Activated T-cell treated with anti-CD3 and anti-CD28 coated beads for 24 hours (primary cell): ENCODE measurements around the gene TXLNB.

Source experiments
- DNase-seq: peaks from one replicate; pipeline ENCODE4 v3.0.0-alpha.2; 2020; ENCODE audit warnings: low read depth

The TXLNB gene

DNA sequence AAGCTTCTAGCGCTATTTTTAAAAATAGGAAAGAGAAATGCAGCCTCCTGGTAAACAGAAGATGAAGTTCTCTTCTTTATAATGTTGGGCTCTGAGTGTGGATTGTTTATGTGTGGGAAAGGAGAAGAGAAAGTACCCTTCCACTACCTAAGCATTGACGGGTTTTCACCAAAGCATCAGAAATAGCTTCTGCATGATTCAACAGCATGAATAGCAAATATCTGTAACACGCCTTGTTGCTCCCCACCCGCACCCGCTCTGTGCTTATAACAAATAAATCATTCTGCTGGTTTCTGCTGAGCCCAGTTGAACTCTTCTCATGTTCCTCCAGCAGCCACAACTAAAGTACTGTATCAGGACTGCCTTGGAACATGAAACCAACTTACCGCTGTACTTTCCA, 20.7 kb downstream of the TXLNB start:
- DNase-seq, result no peak

- no peak for DNase-seq
These were observed 21.5 kb downstream of the TXLNB start for GRCh38 chr6:139270249-139270648.

DNA sequence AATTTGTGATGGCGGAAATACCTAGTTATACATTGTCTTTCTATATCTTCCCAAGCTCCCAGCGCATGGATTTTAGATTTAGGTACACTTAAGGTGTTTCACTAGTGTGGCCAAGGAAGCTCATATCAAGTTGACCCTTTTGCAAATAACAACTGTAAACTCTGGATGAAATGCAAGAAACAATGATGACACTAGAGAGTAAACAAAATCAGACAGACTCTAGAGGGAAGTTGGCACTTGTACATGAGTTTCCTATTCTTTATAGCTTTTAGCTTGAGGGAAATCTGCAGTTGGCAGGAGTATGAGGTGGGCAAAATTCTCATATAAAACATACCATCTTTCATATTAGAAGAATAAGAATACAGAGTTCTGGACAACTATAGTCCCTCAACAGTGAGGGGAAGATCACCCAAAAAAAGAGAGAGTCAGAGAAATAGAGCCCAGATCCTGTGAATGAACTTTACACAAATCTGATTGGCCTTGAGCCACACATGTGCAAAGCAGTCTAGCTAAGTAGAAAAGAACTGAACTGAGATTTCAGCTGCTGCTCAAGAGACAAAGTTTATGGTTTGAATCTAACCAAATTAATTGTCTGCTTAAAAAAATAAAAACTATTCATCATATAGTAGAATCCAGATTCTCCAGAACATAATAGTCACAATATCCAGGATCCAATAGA, 26.1 kb downstream of the TXLNB start:
- no peak for DNase-seq

DNA sequence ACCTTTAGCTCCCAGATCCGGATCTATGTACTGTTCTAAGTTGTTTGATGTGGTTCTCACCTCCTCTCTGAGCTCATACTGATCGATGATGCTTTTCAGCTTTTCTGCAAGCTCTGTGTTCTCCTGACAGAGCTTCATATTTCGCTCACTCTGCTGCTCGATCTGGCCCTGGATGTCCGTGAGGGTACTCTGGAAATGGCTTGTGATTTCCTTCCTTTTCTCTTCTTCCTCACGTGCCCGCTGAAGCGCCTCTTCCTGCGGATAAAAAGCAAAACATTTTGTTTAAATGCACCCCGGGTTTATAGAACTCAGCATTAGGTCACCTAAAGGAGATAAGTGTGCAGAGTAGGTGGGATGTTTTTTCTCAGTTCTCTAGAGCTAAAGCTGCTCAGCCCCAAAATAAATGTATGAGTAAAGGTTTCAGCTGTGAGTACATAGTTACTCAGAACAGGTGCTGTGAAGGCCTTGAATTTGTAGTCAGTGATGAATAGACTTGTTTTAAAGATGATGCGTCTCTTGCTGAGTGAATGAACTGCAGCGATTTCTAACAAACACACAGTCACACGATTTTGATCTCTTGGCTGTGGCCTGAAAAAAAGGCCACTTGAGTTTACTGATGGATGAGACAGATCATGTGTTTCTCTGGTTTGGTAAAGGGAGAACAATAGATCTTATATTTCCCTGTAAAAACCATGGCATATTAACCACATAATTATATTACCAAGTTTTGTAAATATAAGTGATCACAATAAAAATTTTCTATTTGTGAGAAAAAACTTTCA, 29.1 kb downstream of the TXLNB start:
- DNase-seq, result peak; percentile 22

GRCh38 chr6:139257821-139258398, 33.9 kb downstream of the TXLNB start:
- no peak for DNase-seq

GRCh38 chr6:139257291-139257690, 34.5 kb downstream of the TXLNB start:
- DNase-seq, result no peak

DNA sequence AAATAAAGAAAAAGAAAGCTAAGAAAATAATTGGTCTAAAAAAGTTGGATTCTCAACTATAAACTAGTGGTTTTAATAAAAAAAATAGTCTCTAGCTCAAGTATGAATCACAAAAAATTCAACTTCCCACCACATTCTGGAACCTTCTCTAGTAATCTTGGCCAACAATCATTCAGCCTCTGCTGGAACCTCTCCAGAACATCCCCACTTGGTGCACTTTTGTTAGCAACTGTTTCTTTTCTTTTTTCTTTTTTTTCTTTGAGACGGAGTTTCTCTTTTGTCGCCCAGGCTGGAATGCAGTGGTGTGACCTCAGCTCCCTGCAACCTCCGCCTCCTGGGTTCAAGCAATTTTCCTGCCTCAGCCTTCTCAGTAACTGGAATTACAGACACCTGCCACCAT, 35.7 kb downstream of the TXLNB start:
- no peak for DNase-seq

DNA sequence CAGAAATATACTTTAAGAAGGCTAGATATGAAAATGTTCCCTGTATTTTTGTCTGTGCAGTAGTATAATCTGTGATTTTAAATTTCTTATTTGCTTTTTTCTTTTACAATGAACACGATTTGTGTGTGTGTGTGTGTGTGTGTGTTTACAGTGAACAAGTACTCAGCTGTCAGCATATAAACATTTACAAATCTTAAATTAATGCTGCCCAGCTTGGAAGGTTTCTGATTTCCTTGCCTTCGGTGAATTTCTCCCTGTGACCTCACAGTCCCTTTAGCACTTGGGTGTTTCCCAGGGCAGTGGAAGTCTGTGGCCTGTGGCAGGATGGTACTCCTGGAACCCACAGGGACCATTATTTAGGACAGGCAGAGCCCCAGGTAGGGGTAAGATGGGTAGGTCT, 37.6 kb downstream of the TXLNB start:
- DNase-seq, result no peak

DNA sequence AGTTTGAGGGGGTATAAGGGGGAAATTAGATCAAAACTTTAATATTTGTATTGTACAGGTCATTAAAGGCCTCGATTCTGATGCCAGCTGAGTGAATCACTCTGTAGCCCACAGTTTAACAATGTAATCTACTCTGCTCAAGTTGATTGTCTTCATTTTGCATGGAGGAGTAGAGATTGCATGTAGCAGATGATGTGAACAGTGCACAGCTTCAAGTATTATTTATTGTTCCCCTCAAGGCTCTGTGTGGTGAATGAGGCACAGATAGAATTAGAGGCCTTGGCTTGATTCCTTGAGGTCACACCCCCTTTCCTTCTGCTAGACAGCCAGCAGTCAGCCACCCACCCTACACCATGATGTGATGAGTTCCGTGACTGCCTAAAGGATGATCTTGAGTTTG, 38.1 kb downstream of the TXLNB start:
- DNase-seq, result no peak

GRCh38 chr6:139251691-139252390, 40.0 kb downstream of the TXLNB start:
- no peak for DNase-seq

DNA sequence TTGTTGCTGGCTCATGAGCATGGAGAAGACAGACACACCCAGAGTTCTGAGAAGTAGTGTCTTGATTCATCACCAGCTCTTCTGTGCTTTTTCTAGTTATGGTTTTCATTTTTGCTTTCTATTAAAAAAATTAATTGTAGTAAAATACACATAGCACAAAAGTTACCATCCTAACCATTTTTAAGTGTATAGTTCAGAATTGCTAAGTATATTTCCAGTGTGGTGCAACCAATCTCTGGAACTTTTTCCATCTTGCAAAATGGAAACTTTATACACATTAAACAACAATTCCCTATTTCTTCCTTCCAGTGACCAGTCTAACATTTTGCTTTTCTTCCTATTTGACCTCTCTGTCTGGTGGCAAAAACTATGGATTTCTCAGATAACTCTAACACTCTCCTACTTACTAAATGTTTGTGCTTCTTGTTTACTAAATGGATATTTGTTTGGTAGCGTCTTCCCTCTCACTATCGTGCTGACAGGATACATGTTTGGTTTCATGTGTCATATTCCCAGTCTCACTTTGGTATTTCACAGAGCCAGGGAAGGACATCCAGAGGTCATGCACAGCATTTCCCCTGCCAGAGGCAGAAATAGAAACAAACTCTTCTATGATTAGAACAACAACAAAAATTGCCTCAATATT, 40.6 kb downstream of the TXLNB start:
- DNase-seq, result no peak

DNA sequence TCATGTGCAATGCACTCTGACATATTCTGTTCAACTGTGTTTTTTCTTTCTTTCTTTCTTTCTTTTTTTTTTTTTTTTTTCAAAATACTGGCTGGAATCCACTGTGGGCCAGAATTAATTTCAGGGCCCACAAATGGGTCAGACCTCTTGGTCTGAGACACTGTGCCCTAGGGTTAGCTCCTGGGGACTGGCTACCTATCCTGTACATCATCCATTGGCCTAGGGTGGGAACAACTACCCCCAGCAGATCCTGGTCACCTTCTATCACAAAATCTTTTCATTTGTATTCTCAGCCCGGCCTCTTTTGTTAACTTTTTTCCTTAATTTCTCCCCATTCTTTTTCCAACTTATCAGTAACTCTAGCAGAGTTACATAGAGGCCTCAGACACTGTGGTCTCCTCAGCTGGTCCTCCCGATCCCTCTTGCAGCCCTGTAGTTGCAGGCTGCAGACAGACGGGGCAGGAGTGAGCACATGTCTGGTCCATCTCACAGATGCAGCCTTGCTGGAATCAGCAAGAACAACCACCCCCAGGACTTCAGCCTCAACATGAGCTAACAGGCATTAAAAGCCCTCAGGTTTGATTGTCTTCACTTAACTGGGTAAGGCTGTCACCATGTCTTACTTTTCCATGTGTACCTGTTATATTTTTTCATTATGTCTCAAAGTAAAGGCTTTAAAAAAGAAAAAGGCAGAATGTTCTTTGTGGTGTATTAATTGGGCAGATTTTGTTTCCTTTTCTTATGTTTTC, 41.3 kb downstream of the TXLNB start:
- DNase-seq, result peak; percentile 41

- peak; percentile 27 for DNase-seq
These were observed 42.4 kb downstream of the TXLNB start for GRCh38 chr6:139249395-139249794.

- DNase-seq, result no peak
These were observed 42.9 kb downstream of the TXLNB start for GRCh38 chr6:139248911-139249310.

- no peak for DNase-seq
These were observed 44.2 kb downstream of the TXLNB start for GRCh38 chr6:139247618-139248017.

DNA sequence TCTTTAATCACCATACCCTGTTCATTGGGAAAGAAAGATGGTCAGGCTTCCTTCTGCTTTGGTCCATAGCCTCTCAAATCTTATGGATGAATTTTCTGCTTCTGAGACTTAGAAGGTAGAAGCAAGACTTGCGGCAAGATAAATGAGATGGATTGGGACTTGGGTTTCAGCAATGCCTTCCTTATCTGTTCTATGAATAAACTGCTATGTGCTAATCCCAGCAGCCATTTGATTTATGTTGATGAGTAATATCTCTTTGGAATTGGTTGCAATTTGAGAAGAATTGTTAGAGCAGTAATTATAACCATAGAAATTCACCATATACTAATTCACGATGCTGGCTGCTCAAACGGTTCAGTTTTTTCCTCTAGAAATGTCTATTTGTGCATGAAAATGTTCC, 48.3 kb downstream of the TXLNB start:
- DNase-seq, result no peak

DNA sequence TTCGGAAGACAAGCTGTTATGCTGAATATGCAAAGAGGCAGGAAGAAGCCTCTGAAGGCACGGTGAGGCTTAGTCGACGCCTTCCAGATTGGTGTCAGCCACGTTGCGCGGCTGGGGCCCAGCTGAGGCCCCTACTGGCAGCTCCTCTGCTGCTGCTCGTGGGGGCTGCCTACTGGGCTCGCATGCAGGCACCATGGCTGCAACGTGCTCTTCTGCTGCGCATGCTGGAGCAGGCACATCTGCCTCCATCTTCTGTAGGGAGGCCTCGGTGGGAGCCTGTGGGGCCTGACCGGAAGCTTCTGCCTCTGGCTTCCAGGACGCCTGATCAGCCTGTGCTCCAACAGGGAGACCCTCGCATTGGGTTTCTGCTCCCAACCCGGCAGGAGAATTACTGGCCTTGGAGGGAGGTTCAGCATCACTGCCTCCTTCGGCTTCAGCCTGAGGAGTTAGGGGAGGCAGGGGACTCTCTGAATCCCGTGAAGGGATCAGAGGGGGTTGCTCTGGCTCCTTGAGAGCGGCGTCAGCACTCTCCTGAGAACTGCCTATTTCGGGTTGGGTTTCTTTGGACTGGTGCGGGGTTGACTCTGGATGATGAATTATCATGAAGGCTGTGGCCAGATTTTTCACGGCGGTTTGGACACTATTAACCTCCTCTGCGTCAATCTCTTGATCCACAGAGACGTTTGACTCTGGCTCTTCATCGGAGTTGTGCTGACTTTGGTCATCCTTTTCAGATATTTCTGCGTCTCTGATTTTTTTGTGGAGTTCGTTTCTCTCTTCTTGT, 49.1 kb downstream of the TXLNB start:
- DNase-seq, result no peak

- DNase-seq, result no peak
These were observed 51.4 kb downstream of the TXLNB start for GRCh38 chr6:139240161-139241010.

DNA sequence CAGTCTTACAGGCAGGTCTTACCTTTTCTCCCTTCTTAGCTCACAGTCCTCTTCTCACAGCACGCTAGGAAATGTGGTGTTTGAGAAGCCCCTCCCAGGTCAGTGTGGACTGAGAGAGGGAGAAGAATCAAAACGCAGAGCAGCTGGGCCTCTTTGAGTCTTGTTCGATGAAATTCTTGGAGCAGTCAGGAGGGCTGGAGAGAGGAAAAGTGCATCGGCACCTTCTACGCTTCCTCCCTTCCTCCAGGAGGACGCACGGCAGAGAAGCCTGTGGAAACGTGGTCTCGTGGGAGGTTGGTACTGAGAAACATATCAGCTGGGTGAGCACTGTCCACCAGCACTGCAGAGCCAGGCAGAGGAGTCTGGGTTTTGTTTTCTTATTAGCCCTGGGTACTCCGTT, 52.7 kb downstream of the TXLNB start:
- no peak for DNase-seq

- no peak for DNase-seq
These were observed 55.7 kb downstream of the TXLNB start for GRCh38 chr6:139236105-139236504.
